GM11168 (cell line): ENCODE data around the gene POMC.

ENCODE experiments used
- in situ Hi-C: fragments of 300-500 bp; cut with MboI; formaldehyde crosslinking; loops from one replicate; pipeline ENCODE4 v1.12.0; 2022; ENCODE audit warnings: low sequenced_read_pairs; ENCODE audit not compliant: unreplicated experiment

Gene POMC

DNA sequence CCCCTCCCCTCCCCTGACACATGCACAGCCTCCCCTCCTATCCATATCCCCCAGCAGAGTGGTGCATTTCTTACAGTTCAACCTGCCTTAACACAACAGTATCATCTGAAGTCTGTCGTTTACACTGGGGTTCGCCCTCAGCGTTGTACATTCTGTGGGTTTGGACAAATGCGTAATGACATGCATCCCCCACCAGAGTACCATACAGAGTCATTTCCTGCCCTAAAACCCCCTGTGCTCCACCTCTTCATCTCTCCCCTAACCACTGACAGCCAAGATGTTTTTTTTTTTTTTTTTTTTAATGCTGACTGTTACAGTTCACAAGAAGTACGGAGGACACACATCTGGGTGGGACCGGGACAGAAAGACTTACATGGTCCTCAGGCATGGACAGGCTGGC lies 22.6 kb downstream of the POMC start:
- in situ Hi-C loops: loop anchor here (25.0 kb wide), 1 partner anchor 734 kb away; no protein-coding TSS in a partner anchor

- in situ Hi-C loops: loop anchor here (25.0 kb wide), 1 partner anchor 729 kb away; no protein-coding TSS in a partner anchor
Observed at GRCh38 chr2:25141120-25141519, 27.3 kb downstream of the POMC start.

- in situ Hi-C loops: loop anchor here (25.0 kb wide), 1 partner anchor 728 kb away; no protein-coding TSS in a partner anchor
Observed at GRCh38 chr2:25140535-25140934, 27.8 kb downstream of the POMC start.

- in situ Hi-C loops: loop anchor here (25.0 kb wide), 1 partner anchor 720 kb away; no protein-coding TSS in a partner anchor
Observed at GRCh38 chr2:25132693-25133092, 35.7 kb downstream of the POMC start.

- in situ Hi-C loops: loop anchor here (25.0 kb wide), 1 partner anchor 720 kb away; no protein-coding TSS in a partner anchor
Observed at GRCh38 chr2:25132299-25132635, 36.1 kb downstream of the POMC start.

DNA sequence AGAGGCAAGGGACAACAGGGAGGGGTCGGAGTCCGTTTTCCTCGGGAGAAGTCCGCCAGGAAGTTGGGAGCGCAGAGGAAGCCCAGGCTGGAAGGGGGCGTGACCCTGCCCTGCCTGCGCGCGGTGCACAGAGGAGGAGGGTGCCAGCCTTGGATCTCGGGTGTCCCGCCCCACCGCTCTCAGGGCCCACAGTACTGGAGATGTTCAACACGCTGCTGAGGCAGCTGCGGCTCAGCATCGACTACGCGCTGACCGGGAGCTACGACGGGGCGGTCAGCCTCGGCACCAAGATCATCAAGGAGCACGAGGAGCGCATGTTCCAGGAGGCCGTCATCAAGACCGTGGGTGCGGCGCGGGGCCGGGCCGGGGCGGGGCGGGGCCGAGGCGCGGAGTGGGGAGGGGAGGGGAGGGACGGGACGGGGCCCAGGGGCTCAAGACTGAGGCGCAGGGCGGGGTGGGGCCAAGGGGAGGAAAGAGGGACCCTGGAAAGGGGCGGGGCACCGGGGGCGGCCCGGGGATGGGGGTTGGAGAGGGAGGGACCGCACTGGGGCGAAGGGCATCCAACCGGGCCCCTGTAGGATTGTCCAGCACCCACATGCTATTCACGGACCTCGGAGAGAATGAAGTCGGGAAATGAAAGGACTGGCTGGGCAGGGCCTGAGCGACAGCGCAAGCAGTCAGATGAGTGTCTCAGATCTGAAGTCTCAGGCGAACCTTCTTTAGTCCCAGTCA lies 36.6 kb downstream of the POMC start:
- in situ Hi-C loops: loop anchor here (25.0 kb wide), 1 partner anchor 719 kb away; no protein-coding TSS in a partner anchor

DNA sequence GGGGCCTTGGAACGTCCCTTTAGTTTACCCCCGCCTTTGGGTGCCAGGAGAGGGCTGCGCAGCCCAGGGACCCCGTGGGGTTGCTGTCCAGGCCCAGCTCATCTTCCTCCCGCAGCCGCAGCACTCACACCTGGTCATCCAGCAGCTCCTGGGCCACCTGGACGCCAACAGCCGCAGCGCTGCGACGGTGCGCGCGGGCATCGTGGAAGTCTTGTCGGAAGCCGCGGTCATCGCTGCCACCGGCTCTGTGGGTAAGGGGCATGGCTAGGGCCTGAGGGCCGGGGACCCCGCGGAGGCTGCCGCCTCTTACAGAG lies 37.2 kb downstream of the POMC start:
- in situ Hi-C loops: loop anchor here (25.0 kb wide), 1 partner anchor 719 kb away; no protein-coding TSS in a partner anchor

DNA sequence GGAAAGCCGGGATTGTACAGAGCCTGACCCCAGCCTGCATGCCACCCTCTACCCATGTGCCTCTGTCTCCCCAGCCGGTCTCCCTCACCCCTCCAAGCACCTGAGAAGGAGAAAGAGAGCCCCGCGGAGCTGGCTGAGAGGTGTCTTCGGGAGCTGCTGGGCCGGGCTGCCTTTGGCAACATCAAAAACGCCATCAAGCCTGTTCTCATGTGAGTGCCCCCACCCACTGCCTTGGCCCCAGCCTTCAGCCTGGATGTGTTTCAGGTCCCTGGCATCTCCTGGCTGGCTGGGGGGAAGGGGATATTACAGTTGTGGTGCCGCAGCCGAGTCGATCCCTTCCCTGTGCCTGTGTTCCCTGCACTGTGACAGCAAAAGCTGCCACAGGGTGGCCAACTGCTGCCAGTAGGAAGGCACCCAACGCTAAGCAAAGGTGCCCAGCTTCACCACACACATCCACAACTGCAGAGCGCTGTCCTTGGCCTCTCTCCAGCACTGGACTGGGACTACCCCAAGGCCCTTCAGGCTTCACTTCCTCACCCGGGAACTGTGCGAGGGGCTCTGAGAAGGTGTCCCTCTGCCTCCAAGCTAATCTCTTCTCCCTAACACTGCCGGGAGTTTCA lies 38.4 kb downstream of the POMC start:
- in situ Hi-C loops: loop anchor here (5.0 to 25.0 kb wide), 2 partner anchors 143 to 718 kb away; no protein-coding TSS in a partner anchor

DNA sequence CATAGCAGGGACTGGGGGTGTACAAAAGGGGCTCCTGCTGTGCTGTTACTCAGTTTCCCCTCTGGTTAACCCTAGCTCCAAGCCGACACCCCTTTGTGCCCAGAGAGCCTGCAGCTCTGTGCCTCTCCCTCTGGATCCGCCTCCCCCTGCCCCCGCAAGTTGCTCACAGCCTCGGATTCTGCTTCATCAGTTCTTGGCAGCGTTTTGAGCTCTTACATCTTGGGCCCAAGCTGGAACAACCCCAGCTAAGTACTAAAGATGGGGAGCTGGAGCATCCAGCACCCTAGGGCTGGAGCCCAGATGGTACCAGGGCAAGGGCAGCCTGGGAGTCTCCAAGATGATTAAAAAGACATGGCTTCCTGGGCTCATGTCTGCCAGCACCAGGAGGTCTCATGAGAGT lies 40.7 kb downstream of the POMC start:
- in situ Hi-C loops: loop anchor here (5.0 to 25.0 kb wide), 2 partner anchors 140 to 715 kb away; no protein-coding TSS in a partner anchor

- in situ Hi-C loops: loop anchor here (5.0 to 25.0 kb wide), 2 partner anchors 140 to 715 kb away; no protein-coding TSS in a partner anchor
Observed at GRCh38 chr2:25127071-25127470, 41.3 kb downstream of the POMC start.

DNA sequence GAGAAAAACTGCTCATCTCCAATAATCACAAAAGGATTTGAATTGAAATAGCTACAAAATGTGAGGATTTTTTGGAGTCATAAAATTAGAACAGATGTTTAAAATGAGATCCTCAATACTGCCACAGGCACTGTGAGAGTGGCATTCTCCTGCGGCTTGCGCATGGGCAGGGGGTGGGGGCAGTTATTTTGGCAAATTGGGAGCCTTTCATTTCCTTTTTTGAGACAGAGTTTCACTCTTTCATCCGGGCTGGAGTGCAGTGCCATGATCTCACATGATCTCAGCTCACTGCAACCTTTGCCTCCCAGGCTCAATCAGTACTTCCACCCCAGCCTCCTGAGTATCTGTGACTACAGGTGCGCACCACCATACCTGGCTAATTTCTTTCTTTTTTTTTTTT lies 42.4 kb downstream of the POMC start:
- in situ Hi-C loops: loop anchor here (5.0 to 25.0 kb wide), 2 partner anchors 139 to 714 kb away; no protein-coding TSS in a partner anchor

DNA sequence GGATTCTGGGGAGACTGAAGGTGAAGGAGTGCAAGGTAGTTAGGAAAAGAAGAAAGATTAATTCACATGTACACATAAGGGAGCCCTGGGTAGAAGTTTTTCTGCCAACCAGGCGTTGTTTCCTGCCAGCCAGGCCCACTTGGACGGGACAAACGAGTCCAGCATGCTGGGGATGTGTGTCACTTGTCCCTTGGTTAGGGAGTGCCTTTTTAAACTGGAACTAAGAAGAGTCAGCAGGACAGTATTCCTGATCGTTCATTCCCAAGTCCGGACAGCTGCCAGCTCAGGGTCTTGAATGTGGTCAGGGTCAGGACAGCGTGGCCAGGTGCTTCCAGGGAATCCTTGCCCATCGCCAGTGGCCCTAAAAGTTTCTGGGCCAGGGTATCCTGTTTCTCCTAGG lies 43.2 kb downstream of the POMC start:
- in situ Hi-C loops: loop anchor here (5.0 to 25.0 kb wide), 2 partner anchors 138 to 713 kb away; no protein-coding TSS in a partner anchor

DNA sequence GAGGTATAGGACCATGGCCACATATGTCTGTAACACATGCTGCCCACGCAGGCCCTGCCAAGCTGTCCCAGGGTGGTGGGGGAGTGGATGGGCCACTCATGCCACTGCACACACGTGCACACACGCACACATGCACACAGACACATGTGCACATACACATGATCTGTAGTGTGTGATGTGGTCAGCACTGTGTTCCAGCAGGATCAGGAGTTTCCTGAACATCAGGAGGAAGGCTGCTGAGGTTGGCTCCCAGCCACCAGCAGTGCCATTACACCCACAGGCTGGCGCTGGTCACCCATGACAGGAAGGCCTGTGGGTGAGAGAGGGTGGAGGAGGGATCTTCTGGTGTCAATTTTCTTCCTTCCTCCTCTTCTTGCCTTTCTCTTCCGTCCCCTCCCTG lies 44.7 kb downstream of the POMC start:
- in situ Hi-C loops: no loop called here

DNA sequence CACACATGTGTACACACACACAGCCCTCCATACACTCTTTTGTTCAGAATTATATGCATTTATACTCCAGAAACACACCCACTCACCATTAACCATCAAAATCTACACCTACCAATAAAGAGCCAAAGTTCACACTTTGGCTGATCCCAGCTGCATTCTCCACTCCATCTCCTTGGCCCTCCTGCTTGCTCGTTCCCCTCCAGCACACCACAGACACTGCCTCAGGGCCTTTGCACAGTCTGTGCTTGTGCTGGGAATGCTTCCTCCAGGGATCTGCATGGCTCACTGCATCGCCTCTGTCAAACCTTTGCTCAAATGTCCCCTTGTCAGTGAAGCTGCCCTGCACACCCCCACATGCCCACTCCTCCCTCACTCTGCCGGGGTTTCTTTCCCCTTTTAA lies 46.0 kb downstream of the POMC start:
- in situ Hi-C loops: no loop called here

- in situ Hi-C loops: no loop called here
Observed at GRCh38 chr2:25119263-25119662, 49.1 kb downstream of the POMC start.

DNA sequence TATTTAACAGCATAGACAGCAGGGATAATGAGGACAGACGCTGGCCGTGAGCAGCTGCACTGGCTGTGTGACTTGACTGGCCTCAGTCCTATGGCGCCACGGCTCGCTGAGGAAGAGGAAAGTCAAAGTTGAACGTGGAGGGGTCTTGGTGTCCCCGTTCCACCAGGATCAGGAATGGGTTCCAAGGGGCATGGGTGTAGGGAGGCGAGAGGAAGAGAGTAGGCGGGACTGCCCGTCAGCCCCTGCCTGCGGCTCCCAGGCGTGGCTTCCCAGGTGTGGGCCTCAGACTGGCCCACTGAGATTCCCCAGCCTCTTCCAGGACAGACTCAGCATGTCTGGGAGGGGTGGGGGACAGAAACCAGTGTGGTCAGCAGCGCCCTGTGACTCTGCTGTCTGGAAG lies 51.4 kb downstream of the POMC start:
- in situ Hi-C loops: no loop called here

DNA sequence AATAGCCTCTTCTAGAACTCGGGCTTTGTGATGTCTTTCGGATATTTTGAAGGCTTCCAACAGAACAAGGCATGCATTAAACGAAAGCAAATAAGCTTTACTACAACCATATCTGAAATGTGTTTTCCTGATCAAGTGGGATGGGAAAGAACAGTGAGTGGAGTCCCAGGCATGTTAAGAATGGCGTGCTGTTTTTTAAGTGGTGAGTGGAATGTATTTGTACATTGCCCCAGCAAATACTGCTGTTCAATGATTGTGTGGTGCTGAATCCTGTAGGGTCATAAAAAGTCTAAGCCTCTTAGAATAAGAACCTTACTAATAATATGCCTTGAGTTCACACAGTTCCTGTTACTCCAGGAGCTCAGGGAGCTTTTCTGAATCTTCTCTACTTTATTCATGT lies 52.5 kb downstream of the POMC start:
- in situ Hi-C loops: no loop called here

- in situ Hi-C loops: no loop called here
Observed at GRCh38 chr2:25115249-25115883, 53.0 kb downstream of the POMC start.

- in situ Hi-C loops: no loop called here
Observed at GRCh38 chr2:25112113-25112512, 56.3 kb downstream of the POMC start.
